NB4 (cell line): ENCODE measurements around the gene ARHGAP11A.

Experiments
- DNase-seq: peaks from one replicate; pipeline ENCODE4 v3.0.0; 2010; ENCODE audit warnings: low read depth
- H3K4me3 ChIP-seq: one replicate; pipeline ENCODE4 v1.5.1; 2011; ENCODE audit warnings: mild to moderate bottlenecking, low read depth, low read length, moderate library complexity
- CTCF ChIP-seq: IDR thresholded peaks from one replicate; pipeline ENCODE4 v1.5.1; 2012; ENCODE audit warnings: low read depth, low read length
- MAX ChIP-seq: IDR thresholded peaks from 2 replicates; pipeline ENCODE4 v1.6.1; 2011; ENCODE audit warnings: low read depth, low read length
- MYC ChIP-seq: IDR thresholded peaks from 2 replicates; pipeline ENCODE4 v1.6.1; 2011; ENCODE audit warnings: low read depth, low read length
- POLR2A ChIP-seq: IDR thresholded peaks from 2 replicates; pipeline ENCODE4 v1.6.1; 2011; ENCODE audit warnings: mild to moderate bottlenecking; ENCODE audit not compliant: insufficient read length; ENCODE audit errors: extremely low read depth

ARHGAP11A gene

GRCh38 chr15:32637704-32638103 lies 22.4 kb downstream of the ARHGAP11A start:
- DNase-seq: no peak
- no peak for TF ChIP-seq MAX
- no peak for TF ChIP-seq POLR2A
- TF ChIP-seq MYC: no peak
- no peak for TF ChIP-seq CTCF
- H3K4me3 ChIP-seq: no peak overlapping the region

- TF ChIP-seq MAX (no peak), CTCF (no peak), MYC (no peak), POLR2A (no peak)
- no peak for DNase-seq
- H3K4me3 ChIP-seq: no peak within 1 kb of the TSS
Measured at GRCh38 chr15:32641517-32642059, 26.3 kb downstream of the ARHGAP11A start, which contains the start of gene SCG5. SCG5 (plus strand) TSS chr15:32641710; CDS start chr15:32643593, 1,883 bp downstream.

GRCh38 chr15:32642667-32643435 lies 27.5 kb downstream of the ARHGAP11A start:
- TF ChIP-seq CTCF (no peak), POLR2A (no peak), MAX (no peak), MYC (no peak)
- H3K4me3 ChIP-seq: no peak overlapping the region
- DNase-seq: no peak

GRCh38 chr15:32643907-32644445 lies 28.7 kb downstream of the ARHGAP11A start:
- TF ChIP-seq MYC (no peak), CTCF (no peak), MAX (no peak), POLR2A (no peak)
- DNase-seq: no peak
- no peak overlapping the region for H3K4me3 ChIP-seq

- DNase-seq: no peak
- no peak overlapping the region for H3K4me3 ChIP-seq
- TF ChIP-seq POLR2A: no peak
Measured at GRCh38 chr15:32646291-32646690, 31.0 kb downstream of the ARHGAP11A start.

GRCh38 chr15:32649342-32649741 lies 34.0 kb downstream of the ARHGAP11A start:
- no peak for TF ChIP-seq MAX
- TF ChIP-seq CTCF: peak; percentile 25
- no peak for TF ChIP-seq MYC
- no peak for TF ChIP-seq POLR2A
- DNase-seq: peak; percentile 15
- H3K4me3 ChIP-seq: no peak overlapping the region
